ENCODE results near the gene ACSM2A.
"Not testable (repeated sequence)": the region's sequence is repeated elsewhere in the genome, so short reads cannot be mapped to it uniquely, and the experiment has no call there.

ACSM2A gene

GRCh38 chr16:20430480-20430879 is 20.8 kb upstream of the ACSM2A start:
- ATAC-seq (ENCODE audit: low read depth); H3K9me3 Mint-ChIP-seq; H3K27me3 Mint-ChIP-seq; H3K36me3 Mint-ChIP-seq; H3K4me3 Mint-ChIP-seq; DNase-seq (ENCODE audit: low spot score in 2 of 2); H3K27ac Mint-ChIP-seq; H3K4me1 Mint-ChIP-seq: not testable (repeated sequence)

GRCh38 chr16:20430948-20431347 is 20.4 kb upstream of the ACSM2A start:
- H3K9me3 Mint-ChIP-seq, result no peaks in the 10 kb centered on the region
- ATAC-seq (ENCODE audit: low read depth), result no peak
- no peak for DNase-seq (ENCODE audit: low spot score in 2 of 2)
- peaks cover 8% of the 10 kb centered on the region for H3K27me3 Mint-ChIP-seq
- H3K4me3 Mint-ChIP-seq, result no peak overlapping the region
- H3K27ac Mint-ChIP-seq, result no peak overlapping the region
- H3K4me1 Mint-ChIP-seq, result peaks cover 2% of the 10 kb centered on the region
- H3K36me3 Mint-ChIP-seq, result no peaks in the 10 kb centered on the region

DNA sequence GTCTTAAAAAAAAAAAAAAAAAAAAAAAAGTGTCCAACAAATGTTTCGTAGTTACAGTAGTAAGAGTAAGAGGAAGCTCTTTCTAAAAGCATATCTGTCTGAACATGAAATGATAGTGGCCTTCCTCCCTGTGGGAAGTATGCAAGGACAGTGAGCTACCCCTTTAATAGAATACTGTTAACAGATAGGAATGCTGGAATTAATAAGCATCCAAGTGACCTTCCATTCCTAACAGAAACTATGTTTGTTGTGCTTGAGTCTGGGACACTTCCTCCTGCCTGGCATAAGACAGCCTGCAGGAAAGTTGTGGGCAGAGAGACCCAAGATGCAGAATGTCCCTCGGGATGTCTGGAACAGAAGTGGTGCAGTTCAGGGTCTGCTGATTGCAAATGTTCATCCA is 12.4 kb upstream of the ACSM2A start:
- not testable (repeated sequence) for H3K27ac Mint-ChIP-seq; H3K36me3 Mint-ChIP-seq; ATAC-seq (ENCODE audit: low read depth); H3K4me1 Mint-ChIP-seq; DNase-seq (ENCODE audit: low spot score in 2 of 2); H3K27me3 Mint-ChIP-seq; H3K4me3 Mint-ChIP-seq; H3K9me3 Mint-ChIP-seq

DNA sequence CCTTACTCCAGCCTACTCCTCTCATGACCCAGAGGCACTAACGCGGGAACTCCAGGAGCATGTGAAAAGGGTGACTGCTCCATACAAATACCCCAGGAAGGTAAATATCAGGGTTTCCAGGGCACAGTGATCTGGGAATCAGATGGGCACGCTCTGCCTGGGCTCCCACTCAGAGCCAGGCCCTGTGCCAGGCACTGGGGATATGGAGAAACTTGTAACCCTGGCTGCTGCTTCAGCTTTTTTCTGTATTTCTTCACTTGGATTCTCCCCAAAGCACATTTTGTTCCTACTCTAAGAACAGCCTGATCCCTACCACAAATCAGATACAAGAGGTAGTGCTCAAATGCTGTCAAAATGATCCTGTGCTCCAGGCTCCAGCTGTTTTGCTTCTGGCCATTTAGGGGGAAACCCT is 11.5 kb upstream of the ACSM2A start:
- not testable (repeated sequence) for H3K4me3 Mint-ChIP-seq; H3K9me3 Mint-ChIP-seq; H3K36me3 Mint-ChIP-seq; DNase-seq (ENCODE audit: low spot score in 2 of 2); ATAC-seq (ENCODE audit: low read depth); H3K4me1 Mint-ChIP-seq; H3K27ac Mint-ChIP-seq; H3K27me3 Mint-ChIP-seq

- not testable (repeated sequence) for H3K27ac Mint-ChIP-seq; ATAC-seq (ENCODE audit: low read depth); H3K9me3 Mint-ChIP-seq; DNase-seq (ENCODE audit: low spot score in 2 of 2); H3K4me1 Mint-ChIP-seq; H3K27me3 Mint-ChIP-seq; H3K36me3 Mint-ChIP-seq; H3K4me3 Mint-ChIP-seq
These were observed 10.6 kb upstream of the ACSM2A start for GRCh38 chr16:20440731-20441130.

DNA sequence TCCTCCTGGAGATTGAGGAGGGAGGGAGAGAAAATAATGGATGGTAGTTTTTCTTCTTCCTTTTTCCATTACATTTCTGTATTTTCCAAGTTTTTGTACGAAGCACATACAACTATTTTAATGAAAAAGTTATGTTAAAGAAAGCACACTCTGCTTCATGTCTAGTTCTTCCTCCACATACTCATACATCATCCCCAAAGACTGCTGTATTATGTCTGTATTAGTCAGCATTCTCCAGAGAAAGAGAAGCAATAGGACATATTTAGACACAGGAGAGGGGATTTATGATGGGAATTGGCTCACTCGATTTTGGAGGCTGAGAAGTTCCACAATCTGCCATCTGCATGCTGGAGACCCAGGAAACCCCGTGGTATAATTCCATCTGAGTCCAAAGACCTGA is 10.1 kb upstream of the ACSM2A start:
- DNase-seq (ENCODE audit: low spot score in 2 of 2) (no peak), ATAC-seq (ENCODE audit: low read depth) (no peak)
- no peaks in the 10 kb centered on the region for H3K4me1 Mint-ChIP-seq
- no peaks in the 10 kb centered on the region for H3K9me3 Mint-ChIP-seq
- no peak overlapping the region for H3K27ac Mint-ChIP-seq
- H3K4me3 Mint-ChIP-seq, result no peak overlapping the region
- peaks cover under 1% of the 10 kb centered on the region for H3K27me3 Mint-ChIP-seq
- H3K36me3 Mint-ChIP-seq, result no peaks in the 10 kb centered on the region

- H3K36me3 Mint-ChIP-seq; H3K4me3 Mint-ChIP-seq; ATAC-seq (ENCODE audit: low read depth); H3K4me1 Mint-ChIP-seq; H3K27me3 Mint-ChIP-seq; DNase-seq (ENCODE audit: low spot score in 2 of 2); H3K27ac Mint-ChIP-seq; H3K9me3 Mint-ChIP-seq: not testable (repeated sequence)
These were observed 9.5 kb upstream of the ACSM2A start for GRCh38 chr16:20441859-20442258.

DNA sequence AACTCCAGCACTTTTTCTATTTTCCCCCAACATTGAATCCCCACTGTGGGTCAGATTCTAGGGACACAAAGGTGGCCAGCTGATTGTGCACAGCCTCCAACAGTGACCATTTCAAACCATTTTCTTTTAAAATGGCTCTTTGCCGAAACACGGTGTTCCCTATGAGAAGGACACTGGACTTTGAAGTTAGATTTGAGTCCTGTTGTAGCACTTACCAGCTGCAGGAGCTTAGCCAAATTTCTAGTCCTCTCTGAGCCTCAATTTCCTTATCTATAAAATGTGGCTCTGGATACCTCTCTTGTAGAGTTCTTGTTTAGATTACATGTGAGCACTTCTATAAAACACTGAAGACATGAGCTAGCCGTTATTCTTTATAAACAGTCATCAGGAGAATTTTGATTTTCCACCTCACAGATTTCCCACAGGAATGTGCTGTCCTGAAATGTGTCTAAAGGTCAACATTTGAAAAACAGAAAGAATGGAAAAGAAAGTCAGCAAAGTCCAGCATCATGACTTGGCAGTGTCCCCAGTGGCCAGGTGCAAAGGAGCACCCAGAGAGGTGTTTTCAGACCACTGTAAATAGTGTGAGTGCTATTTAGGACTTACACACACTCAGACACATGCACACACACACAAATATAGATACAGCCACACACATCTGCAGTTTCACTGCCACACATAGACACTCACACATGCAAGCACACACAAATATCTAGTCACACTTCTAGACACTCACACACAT is 4.5 kb upstream of the ACSM2A start:
- DNase-seq (ENCODE audit: low spot score in 2 of 2); H3K36me3 Mint-ChIP-seq; H3K4me3 Mint-ChIP-seq; ATAC-seq (ENCODE audit: low read depth); H3K27me3 Mint-ChIP-seq; H3K27ac Mint-ChIP-seq; H3K4me1 Mint-ChIP-seq; H3K9me3 Mint-ChIP-seq: not testable (repeated sequence)

- H3K27ac Mint-ChIP-seq; H3K4me3 Mint-ChIP-seq; ATAC-seq (ENCODE audit: low read depth); H3K36me3 Mint-ChIP-seq; H3K9me3 Mint-ChIP-seq; DNase-seq (ENCODE audit: low spot score in 2 of 2); H3K27me3 Mint-ChIP-seq; H3K4me1 Mint-ChIP-seq: not testable (repeated sequence)
These were observed 2.3 kb downstream of the ACSM2A start for GRCh38 chr16:20453633-20454032.

DNA sequence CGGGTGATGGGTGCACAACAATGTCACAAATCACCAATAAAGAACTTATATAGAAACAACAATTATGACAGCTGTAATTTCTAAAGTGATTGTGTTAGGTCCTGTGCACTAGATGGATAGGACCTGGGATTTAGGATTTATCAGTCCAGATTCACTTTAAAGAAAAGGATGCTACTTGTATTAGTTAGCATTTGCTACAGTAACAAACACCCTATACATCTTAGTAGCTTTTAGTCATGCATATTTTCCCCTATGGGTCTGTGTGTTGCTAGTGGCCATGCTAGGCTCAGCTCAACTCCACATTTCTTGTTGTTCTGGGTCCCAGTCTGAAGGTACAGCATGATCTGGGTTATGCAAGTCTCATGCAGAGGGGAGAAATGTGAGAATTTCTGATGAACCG is 7.9 kb downstream of the ACSM2A start:
- not testable (repeated sequence) for H3K27ac Mint-ChIP-seq; H3K4me1 Mint-ChIP-seq; H3K27me3 Mint-ChIP-seq; H3K36me3 Mint-ChIP-seq; H3K4me3 Mint-ChIP-seq; DNase-seq (ENCODE audit: low spot score in 2 of 2); H3K9me3 Mint-ChIP-seq; ATAC-seq (ENCODE audit: low read depth)

DNA sequence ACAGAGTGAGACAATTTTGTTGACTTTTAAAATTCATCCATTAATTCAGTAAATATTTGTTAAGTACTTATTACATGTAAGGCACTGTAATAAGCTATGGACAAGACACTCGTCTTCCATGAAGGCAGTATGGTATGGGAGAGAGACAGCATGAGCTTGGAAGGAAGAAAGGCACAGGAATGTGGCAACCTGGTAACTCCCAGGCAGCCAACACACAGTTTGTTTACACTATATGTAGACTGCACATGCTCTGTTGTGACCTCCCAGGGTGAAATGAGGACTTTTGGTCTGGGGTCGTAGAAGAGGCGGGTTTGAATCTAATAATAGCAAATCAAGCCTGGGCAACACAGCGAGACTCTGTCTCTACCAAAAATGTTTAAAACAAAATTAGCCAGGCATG is 9.0 kb downstream of the ACSM2A start:
- not testable (repeated sequence) for H3K27me3 Mint-ChIP-seq; H3K4me3 Mint-ChIP-seq; H3K4me1 Mint-ChIP-seq; ATAC-seq (ENCODE audit: low read depth); H3K9me3 Mint-ChIP-seq; H3K27ac Mint-ChIP-seq; H3K36me3 Mint-ChIP-seq; DNase-seq (ENCODE audit: low spot score in 2 of 2)

- not testable (repeated sequence) for H3K4me3 Mint-ChIP-seq; H3K27me3 Mint-ChIP-seq; H3K4me1 Mint-ChIP-seq; ATAC-seq (ENCODE audit: low read depth); DNase-seq (ENCODE audit: low spot score in 2 of 2); H3K27ac Mint-ChIP-seq; H3K36me3 Mint-ChIP-seq
- peaks cover 10% of the 10 kb centered on the region for H3K9me3 Mint-ChIP-seq
These were observed 17.6 kb downstream of the ACSM2A start for GRCh38 chr16:20468954-20469353.

GRCh38 chr16:20469930-20470329 is 18.6 kb downstream of the ACSM2A start:
- not testable (repeated sequence) for H3K27me3 Mint-ChIP-seq; H3K4me3 Mint-ChIP-seq; DNase-seq (ENCODE audit: low spot score in 2 of 2); H3K36me3 Mint-ChIP-seq; H3K9me3 Mint-ChIP-seq; ATAC-seq (ENCODE audit: low read depth); H3K27ac Mint-ChIP-seq; H3K4me1 Mint-ChIP-seq

GRCh38 chr16:20470732-20471131 is 19.4 kb downstream of the ACSM2A start:
- ATAC-seq (ENCODE audit: low read depth); H3K4me1 Mint-ChIP-seq; H3K27me3 Mint-ChIP-seq; H3K27ac Mint-ChIP-seq; H3K9me3 Mint-ChIP-seq; H3K4me3 Mint-ChIP-seq; H3K36me3 Mint-ChIP-seq; DNase-seq (ENCODE audit: low spot score in 2 of 2): not testable (repeated sequence)

DNA sequence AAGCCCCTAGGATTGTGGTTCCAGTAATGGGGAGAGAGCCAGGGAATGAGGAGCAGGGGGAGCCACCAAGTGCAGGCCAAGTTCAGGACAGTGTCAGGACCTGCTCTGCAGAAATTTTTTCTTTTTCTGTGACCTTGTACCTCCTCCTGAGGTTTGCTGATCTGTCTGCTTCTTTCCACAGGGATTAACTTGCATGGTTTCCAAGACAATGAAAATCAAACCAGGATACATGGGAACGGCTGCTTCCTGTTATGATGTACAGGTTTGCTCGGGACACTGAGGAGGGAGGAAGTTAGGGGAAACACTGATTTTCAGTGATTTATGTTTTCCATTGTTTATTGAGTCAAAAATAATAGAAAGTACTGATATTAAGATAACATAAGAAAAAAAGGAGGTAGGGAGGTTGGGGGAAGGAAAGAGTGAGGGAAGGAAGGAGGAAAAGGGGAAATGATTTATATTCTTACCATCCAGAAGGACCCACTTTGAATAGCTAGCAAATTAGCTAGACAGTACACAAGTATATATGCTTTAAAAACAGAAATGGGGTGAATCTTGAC is 25.9 kb downstream of the ACSM2A start:
- not testable (repeated sequence) for H3K27me3 Mint-ChIP-seq; H3K4me3 Mint-ChIP-seq; ATAC-seq (ENCODE audit: low read depth); H3K36me3 Mint-ChIP-seq; H3K27ac Mint-ChIP-seq; H3K9me3 Mint-ChIP-seq; DNase-seq (ENCODE audit: low spot score in 2 of 2); H3K4me1 Mint-ChIP-seq

Measured in memory B cell (primary cell).